ENCODE measurements around the gene RAB11B. TPM values are rescaled to one million over a fixed set of nuclear protein-coding genes. Genes with fewer than 3 reads are reported as not detected.
A peak's percentile ranks its signal among the peaks of the same experiment; 100 is the strongest.

The RAB11B gene
- total and polyA plus RNA-seq, 9 donors = 20.8 to 142 (median 102) TPM

DNA sequence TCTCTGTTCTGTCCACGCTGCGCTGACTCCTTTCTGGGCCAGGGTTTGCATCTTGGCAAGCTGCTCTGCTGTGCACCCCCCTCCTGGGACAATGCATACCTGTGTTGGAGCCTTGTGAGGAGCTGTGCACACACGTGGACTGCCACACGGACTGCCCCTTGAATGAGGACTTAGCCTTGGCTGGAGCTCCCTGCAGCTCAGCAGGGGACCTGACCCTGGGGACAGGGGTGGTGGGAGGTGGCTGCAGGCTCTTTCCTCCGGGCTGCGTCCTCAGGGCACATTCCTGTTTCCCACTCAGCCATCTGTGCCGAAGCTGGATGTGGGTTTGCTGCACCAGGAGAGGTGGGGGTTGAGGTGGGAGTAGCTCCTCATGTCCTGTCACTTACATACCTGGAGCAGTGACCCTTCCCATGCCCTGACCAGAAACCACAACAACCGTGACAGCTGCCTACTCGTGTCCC lies 8.2 kb downstream of the RAB11B start:
- no peaks in the 10 kb centered on the region for H3K27me3 ChIP-seq
- H3K36me3 ChIP-seq = no peaks in the 10 kb centered on the region
- DNase-seq = no peak
- intact Hi-C loops (cut with DNase I) = loop anchor here in 2 of 4 donors (5.0 kb wide), 2 partner anchors 46 to 904 kb away; no protein-coding TSS in a partner anchor
- H3K9me3 ChIP-seq = no peaks in the 10 kb centered on the region
- no peak overlapping the region for H3K4me3 ChIP-seq
- no peak for TF ChIP-seq POLR2A (IDR thresholded peaks at IDR 0.05)
- TF ChIP-seq, protein P1, sequence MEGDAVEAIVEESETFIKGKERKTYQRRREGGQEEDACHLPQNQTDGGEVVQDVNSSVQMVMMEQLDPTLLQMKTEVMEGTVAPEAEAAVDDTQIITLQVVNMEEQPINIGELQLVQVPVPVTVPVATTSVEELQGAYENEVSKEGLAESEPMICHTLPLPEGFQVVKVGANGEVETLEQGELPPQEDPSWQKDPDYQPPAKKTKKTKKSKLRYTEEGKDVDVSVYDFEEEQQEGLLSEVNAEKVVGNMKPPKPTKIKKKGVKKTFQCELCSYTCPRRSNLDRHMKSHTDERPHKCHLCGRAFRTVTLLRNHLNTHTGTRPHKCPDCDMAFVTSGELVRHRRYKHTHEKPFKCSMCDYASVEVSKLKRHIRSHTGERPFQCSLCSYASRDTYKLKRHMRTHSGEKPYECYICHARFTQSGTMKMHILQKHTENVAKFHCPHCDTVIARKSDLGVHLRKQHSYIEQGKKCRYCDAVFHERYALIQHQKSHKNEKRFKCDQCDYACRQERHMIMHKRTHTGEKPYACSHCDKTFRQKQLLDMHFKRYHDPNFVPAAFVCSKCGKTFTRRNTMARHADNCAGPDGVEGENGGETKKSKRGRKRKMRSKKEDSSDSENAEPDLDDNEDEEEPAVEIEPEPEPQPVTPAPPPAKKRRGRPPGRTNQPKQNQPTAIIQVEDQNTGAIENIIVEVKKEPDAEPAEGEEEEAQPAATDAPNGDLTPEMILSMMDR (IDR thresholded peaks at IDR 0.05) = no peak
- TF ChIP-seq EP300 (IDR thresholded peaks at IDR 0.05) = no peak
- WGBS, 3 donors = 55 to 58% (median 57%) methylated on average over 9 of the region's 9 CpGs
- peaks cover 16% of the 10 kb centered on the region for H3K4me1 ChIP-seq (ENCODE audit: insufficient read depth)
- H3K27ac ChIP-seq = no peak overlapping the region

GRCh38 chr19:8399681-8400188 lies 9.6 kb downstream of the RAB11B start:
- no peak for DNase-seq
- Histone ChIP-seq H3K9me3 (no peaks in the 10 kb centered on the region), H3K36me3 (no peaks in the 10 kb centered on the region), H3K27me3 (no peaks in the 10 kb centered on the region), H3K4me1 (ENCODE audit: insufficient read depth) (peaks cover 12% of the 10 kb centered on the region), H3K4me3 (no peak overlapping the region), H3K27ac (no peak overlapping the region)
- intact Hi-C loops (cut with DNase I) = loop anchor here in 3 of 4 donors (5.0 to 10.0 kb wide), 3 partner anchors 47 to 903 kb away; partner anchors contain the start of gene PRAM1 (in 1 of the 3)
- 88 to 93% (median 92%) methylated on average over 32 to 34 of the region's 34 CpGs for WGBS, 3 donors
- TF ChIP-seq POLR2A (IDR thresholded peaks at IDR 0.05) = no peak
- no peak for TF ChIP-seq EP300 (IDR thresholded peaks at IDR 0.05)
- TF ChIP-seq, protein P1 (IDR thresholded peaks at IDR 0.05) = no peak

- H3K36me3 ChIP-seq = no peaks in the 10 kb centered on the region
- DNase-seq = no peak
- intact Hi-C loops (cut with DNase I) = loop anchor here in 1 of 4 donors (10.0 kb wide), 1 partner anchor 103 kb away; the partner anchor contains the start of gene PRAM1
- TF ChIP-seq EP300 (IDR thresholded peaks at IDR 0.05) (no peak), POLR2A (IDR thresholded peaks at IDR 0.05) (no peak)
- TF ChIP-seq, protein P1 (IDR thresholded peaks at IDR 0.05) = no peak
- 94 to 95% (median 95%) methylated on average over 21 of the region's 21 CpGs for WGBS, 3 donors
- H3K27ac ChIP-seq = no peak overlapping the region
- H3K27me3 ChIP-seq = no peaks in the 10 kb centered on the region
- no peaks in the 10 kb centered on the region for H3K9me3 ChIP-seq
- H3K4me3 ChIP-seq = no peak overlapping the region
- H3K4me1 ChIP-seq (ENCODE audit: insufficient read depth) = peaks cover 14% of the 10 kb centered on the region
Observed at GRCh38 chr19:8401981-8402411, 11.8 kb downstream of the RAB11B start.

GRCh38 chr19:8403098-8403819 lies 13.1 kb downstream of the RAB11B start:
- Histone ChIP-seq H3K9me3 (no peaks in the 10 kb centered on the region), H3K4me1 (ENCODE audit: insufficient read depth) (peaks cover 8% of the 10 kb centered on the region), H3K27me3 (no peaks in the 10 kb centered on the region), H3K27ac (peak overlapping the region in 1 of 2 donors; percentile 38), H3K36me3 (no peaks in the 10 kb centered on the region), H3K4me3 (no peak overlapping the region)
- 57 to 90% (median 61%) methylated on average over 43 to 44 of the region's 44 CpGs for WGBS, 3 donors
- intact Hi-C loops (cut with DNase I) = loop anchor here in 1 of 4 donors (10.0 kb wide), 1 partner anchor 102 kb away; the partner anchor contains the start of gene PRAM1
- DNase-seq = peak in 1 of 5 donors; percentile 56
- TF ChIP-seq EP300 (IDR thresholded peaks at IDR 0.05) = no peak
- no peak for TF ChIP-seq POLR2A (IDR thresholded peaks at IDR 0.05)
- TF ChIP-seq, protein P1 (IDR thresholded peaks at IDR 0.05) = no peak

Measured in ovary (tissue), 9 donors.